Stomach (tissue), 4 donors: ENCODE data around the gene ARHGAP21.

Experiments
- EP300 ChIP-seq: sonication (generic); formaldehyde crosslinking; IDR thresholded peaks from one replicate; pipeline ENCODE4 v1.6.1; 2017; ENCODE audit warnings: antibody characterized with exemption
- POLR2A ChIP-seq, 4 donors: fragments of 450-650 bp; IDR thresholded peaks; one replicate each; pipeline ENCODE4 v1.6.1; 2016; ENCODE audit warnings: antibody characterized with exemption in 4 of 4, control low read depth in 2 of 4, mild to moderate bottlenecking in 1 of 4, moderate library complexity in 1 of 4
- POLR2AphosphoS5 ChIP-seq, 3 donors: sonication (generic); formaldehyde crosslinking; IDR thresholded peaks; one replicate each; pipeline ENCODE4 v1.6.1; 2016; ENCODE audit warnings: antibody characterized with exemption in 3 of 3
- TF ChIP-seq, protein P1 (sequence below), 7 experiments: fragments of 450-650 bp in 4 of 7; fragments of 200-600 bp in 3 of 7; sonication (generic) in 3 of 7; IDR thresholded peaks; one replicate each; pipeline ENCODE4 v1.5.1; 2016 to 2019; ENCODE audit warnings: antibody characterized with exemption in 7 of 7, control low read depth in 2 of 7, mild to moderate bottlenecking in 1 of 7

DNA sequence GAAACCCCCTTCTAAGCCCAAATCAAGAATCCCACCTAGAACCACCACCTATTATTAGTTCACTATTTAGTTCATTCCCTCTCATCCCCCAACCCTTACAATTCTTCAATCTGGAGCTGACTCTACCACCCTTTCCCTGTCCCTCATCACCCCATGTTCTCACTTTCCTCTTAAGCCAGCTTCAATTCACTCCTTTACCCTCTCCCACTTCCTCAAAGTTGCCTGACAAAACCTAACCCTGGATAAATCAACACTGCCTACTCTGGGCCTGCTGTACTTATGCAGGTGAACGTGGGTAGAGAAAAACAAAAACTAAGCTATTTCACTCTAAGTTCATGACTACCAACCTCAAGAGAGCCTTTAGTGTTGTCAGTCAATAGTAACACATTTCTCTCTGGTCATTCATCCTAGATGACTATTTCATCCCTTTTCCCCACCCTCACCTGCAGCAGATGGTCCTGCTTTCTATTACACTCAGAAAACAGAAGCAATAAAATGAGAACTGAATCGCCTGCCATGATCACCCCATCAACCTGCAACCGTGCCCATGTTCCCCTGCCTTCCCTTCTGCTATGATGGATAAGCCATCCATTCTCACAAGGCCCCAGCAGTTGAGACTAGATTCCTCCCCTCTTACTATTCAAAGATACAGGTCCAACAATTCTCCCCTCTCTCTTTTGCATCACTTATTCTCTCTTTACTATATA is 52.6 kb downstream of the ARHGAP21 start:
- no peak for TF ChIP-seq POLR2A (IDR thresholded peaks at IDR 0.05)
- TF ChIP-seq EP300: no peak
- TF ChIP-seq, protein P1, sequence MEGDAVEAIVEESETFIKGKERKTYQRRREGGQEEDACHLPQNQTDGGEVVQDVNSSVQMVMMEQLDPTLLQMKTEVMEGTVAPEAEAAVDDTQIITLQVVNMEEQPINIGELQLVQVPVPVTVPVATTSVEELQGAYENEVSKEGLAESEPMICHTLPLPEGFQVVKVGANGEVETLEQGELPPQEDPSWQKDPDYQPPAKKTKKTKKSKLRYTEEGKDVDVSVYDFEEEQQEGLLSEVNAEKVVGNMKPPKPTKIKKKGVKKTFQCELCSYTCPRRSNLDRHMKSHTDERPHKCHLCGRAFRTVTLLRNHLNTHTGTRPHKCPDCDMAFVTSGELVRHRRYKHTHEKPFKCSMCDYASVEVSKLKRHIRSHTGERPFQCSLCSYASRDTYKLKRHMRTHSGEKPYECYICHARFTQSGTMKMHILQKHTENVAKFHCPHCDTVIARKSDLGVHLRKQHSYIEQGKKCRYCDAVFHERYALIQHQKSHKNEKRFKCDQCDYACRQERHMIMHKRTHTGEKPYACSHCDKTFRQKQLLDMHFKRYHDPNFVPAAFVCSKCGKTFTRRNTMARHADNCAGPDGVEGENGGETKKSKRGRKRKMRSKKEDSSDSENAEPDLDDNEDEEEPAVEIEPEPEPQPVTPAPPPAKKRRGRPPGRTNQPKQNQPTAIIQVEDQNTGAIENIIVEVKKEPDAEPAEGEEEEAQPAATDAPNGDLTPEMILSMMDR (IDR thresholded peaks at IDR 0.05): no peak
- TF ChIP-seq POLR2AphosphoS5 (IDR thresholded peaks at IDR 0.05): no peak
